ENCODE data around the gene ARL13A. TPM values are rescaled to one million over a fixed set of nuclear protein-coding genes. Genes with fewer than 3 reads are reported as not detected.

ARL13A gene
- total and polyA plus RNA-seq, 2 of the 13 experiments (the other 11 are each of a cell fraction or from before 2014, with no cell fraction given): not detected

- TF ChIP-seq, protein P1, sequence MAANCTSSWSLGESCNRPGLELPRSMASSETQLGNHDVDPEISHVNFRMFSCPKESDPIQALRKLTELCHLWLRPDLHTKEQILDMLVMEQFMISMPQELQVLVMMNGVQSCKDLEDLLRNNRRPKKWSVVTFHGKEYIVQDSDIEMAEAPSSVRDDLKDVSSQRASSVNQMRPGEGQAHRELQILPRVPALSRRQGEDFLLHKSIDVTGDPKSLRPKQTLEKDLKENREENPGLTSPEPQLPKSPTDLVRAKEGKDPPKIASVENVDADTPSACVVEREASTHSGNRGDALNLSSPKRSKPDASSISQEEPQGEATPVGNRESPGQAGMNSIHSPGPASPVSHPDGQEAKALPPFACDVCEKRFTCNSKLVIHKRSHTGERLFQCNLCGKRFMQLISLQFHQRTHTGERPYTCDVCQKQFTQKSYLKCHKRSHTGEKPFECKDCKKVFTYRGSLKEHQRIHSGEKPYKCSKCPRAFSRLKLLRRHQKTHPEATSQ (CRISPR knock-in tag; IDR thresholded peaks at IDR 0.05; ENCODE audit: borderline replicate concordance): no peak
- TF ChIP-seq MYNN (CRISPR knock-in tag; IDR thresholded peaks at IDR 0.05; ENCODE audit: low read depth) (no peak), ZNF407 (CRISPR knock-in tag; IDR thresholded peaks at IDR 0.05; ENCODE audit: not compliant biosample characterization) (no peak), ARID2 (CRISPR knock-in tag; IDR thresholded peaks at IDR 0.05; ENCODE audit: borderline replicate concordance) (no peak), ZC3H13 (CRISPR knock-in tag; IDR thresholded peaks at IDR 0.05) (no peak), HMG20A (CRISPR knock-in tag; IDR thresholded peaks at IDR 0.05; ENCODE audit: borderline replicate concordance) (no peak), DNMT1 (CRISPR knock-in tag; IDR thresholded peaks at IDR 0.05) (no peak), ZNF549 (CRISPR knock-in tag; IDR thresholded peaks at IDR 0.05) (no peak)
These were observed 26.0 kb downstream of the ARL13A start (continued) for GRCh38 chrX:100995469-100995868.
